Stimulated activated CD4-positive, alpha-beta T cell treated with anti-CD3 and anti-CD28 coated beads, Interleukin-4, amount 100 ng/mL, for 48 hours (primary cell): Measurements from ENCODE around the gene GLCE.
A peak's percentile ranks its signal among the peaks of the same experiment; 100 is the strongest.

Experiments used
- DNase-seq, 2 donors: peaks; one replicate each; pipeline ENCODE4 v3.0.0-alpha.2; 2020; ENCODE audit warnings: low read depth in 2 of 2

Gene GLCE

GRCh38 chr15:69319384-69320375 lies 159.2 kb downstream of the GLCE start:
- peak in 1 of 2 donors; percentile 6 for DNase-seq

GRCh38 chr15:69320977-69321554 lies 160.6 kb downstream of the GLCE start:
- DNase-seq = no peak
